Measurements from ENCODE around the gene LTBR.
A peak's percentile ranks its signal among the peaks of the same experiment; 100 is the strongest.

LTBR gene

DNA sequence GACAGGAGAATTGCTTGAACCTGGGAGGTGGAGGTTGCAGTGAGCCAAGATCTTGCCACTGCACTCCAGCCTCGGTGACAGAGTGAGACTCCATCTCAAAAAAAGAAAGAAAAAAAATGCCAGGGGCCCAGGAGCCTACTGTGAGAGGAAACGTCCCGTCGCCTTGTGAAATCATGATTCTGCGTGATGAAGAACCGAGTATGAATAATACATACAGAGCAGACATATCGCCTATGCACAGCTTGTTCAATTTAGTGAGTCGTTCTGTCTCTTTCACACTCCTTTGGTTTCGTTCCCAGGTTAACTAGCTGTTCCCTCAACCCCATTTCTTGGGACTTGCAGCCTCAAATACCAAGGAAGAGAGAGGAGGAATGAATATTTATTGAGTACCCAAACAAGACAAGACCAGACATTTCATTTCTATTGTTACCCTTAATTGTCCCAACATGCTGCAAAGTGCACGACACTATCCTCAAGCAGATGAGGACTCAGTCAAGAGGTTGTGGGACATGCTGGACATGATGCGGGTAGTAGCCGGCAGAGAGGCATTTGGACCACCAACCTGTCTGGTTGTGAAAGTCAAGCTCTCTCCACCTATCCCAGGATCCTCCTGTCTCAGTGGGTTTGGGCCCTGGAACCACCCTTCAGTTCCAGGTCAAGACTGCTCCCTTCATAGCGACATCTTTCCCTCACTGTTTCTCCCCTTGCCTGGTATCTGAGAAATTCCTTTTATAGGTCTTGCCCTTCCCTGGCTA is 52.2 kb downstream of the LTBR start:
- intact Hi-C loops (cut with DNase I): no loop called here
- peak in 5 of 42 donors; percentile 3 to 26 (median 10) for DNase-seq

DNA sequence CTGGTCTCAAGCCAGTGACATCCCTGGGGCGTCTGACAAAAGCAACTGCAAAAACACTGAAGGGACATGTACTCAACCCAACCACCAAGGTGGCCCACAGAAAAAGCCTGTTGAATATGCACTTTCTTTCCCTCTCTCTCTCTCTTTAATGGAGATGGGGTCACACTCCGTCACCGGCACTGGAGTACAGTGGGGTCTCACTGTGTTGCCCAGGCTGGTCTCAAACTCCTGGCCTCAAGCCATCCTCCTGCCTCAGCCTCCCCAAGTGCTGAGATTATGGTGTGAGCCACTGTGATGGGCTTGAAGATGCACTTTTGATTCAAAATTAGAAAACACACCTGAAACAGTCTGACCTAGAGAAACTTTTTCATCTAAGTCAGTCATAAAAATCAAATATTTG is 53.6 kb downstream of the LTBR start:
- peak in 3 of 42 donors; percentile 2 to 14 (median 8) for DNase-seq
- intact Hi-C loops (cut with DNase I): no loop called here

DNA sequence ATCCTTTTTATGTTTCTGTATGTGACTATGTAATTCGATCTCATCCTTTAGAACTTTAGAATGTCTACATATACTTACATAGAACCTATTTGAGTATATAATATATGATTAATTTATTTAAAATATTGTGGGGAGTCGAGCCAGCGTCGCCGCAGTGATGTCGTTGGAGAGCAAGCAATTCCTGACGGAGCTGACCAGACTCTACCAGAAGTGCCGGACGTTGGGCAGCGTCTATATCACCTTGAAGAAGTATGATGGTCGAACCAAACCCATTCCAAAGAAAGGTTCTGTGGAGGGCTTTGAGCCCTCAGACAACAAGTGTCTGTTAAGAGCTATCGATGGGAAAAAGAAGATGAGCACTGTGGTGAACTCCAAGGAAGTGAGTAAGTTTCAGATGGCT is 54.4 kb downstream of the LTBR start:
- peak in 6 of 42 donors; percentile 5 to 41 (median 16) for DNase-seq
- intact Hi-C loops (cut with DNase I): no loop called here

DNA sequence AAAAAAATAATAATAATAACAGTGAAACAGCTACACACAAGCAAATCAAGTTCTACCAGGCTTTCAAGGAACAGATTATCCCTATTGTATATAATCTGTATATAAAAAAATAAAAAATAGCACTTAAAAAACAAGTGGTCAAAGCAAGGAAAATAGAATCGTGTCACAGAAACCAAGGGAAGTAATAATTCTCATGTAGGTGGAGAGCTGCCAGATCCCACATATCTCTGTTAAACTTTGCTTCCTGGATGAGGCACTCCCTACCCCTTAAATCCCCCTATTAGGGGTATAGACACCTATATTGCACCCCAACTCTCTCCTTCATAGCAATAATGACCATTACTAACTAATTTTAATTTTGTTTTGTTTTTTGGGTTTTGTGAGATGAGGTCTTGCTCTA is 56.4 kb downstream of the LTBR start:
- intact Hi-C loops (cut with DNase I): no loop called here
- no peak for DNase-seq

All from head of caudate nucleus (tissue), 42 donors.